HG03354 (cell line): ENCODE results near the gene NCKAP5.

Experiments
- ATAC-seq: cut with Tn5 transposase; IDR thresholded peaks from one replicate; pipeline ENCODE4 v1.9.1; 2021; ENCODE audit warnings: mild to moderate bottlenecking; ENCODE audit not compliant: unreplicated experiment, poor library complexity, severe bottlenecking

Gene NCKAP5

GRCh38 chr2:133143645-133144044 is 424.6 kb downstream of the NCKAP5 start:
- no peak for ATAC-seq

GRCh38 chr2:133142087-133142486 is 426.2 kb downstream of the NCKAP5 start:
- ATAC-seq, result peak; percentile 63

GRCh38 chr2:133140620-133141019 is 427.6 kb downstream of the NCKAP5 start:
- ATAC-seq, result no peak

DNA sequence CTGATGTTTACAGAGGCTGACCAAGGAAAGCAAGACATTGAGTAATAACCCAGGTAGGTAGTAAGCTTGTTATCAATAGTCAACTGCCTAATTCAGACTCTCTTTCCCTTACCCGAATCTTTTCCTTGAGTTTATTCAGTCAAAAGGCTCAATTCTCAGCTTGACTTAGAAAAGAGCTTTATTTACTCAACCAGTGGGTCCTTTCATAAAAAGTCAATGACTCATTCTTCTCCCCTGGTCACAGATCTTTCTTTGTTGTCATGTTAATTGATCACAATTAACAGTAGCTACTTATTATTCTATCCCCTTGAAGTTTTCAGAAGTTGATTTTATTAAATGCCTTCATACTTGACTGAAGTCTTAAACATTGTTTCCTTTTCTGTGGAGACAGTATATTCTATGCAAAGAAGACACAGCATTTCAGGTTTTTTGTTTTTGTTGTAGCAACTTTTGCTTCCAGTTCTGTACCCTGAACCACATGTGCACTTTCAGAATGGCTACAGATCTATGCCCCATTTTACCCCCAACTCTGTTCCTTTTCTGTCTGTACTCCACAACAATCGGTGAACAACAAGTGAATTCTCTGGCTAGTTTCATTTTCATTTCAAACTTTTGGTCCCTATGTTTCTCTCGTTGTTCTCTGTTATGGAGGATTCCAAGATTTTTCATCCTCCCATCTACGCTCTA is 428.3 kb downstream of the NCKAP5 start:
- peak; percentile 57 for ATAC-seq

DNA sequence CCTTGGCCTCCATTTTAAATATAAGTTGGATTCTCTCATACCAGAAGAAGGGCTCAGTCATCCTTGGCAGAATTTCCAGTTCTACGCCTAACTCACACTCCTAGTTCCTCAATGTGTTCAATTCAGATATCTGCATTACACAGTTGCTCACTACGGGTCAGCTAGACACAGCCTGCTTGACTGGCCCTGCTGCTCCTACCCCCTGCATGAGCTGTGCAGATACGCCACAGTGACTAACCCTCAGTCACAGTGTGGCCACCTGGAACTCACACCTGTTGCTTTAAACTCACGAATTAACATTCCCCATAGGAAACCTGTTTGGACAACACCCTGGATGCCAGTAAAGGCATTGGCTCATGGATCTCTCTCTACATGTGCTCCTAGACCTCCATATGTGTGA is 429.6 kb downstream of the NCKAP5 start:
- no peak for ATAC-seq

- ATAC-seq, result no peak
Observed at GRCh38 chr2:133135035-133135654, 433.1 kb downstream of the NCKAP5 start.

- no peak for ATAC-seq
Observed at GRCh38 chr2:133130548-133131246, 437.6 kb downstream of the NCKAP5 start.

DNA sequence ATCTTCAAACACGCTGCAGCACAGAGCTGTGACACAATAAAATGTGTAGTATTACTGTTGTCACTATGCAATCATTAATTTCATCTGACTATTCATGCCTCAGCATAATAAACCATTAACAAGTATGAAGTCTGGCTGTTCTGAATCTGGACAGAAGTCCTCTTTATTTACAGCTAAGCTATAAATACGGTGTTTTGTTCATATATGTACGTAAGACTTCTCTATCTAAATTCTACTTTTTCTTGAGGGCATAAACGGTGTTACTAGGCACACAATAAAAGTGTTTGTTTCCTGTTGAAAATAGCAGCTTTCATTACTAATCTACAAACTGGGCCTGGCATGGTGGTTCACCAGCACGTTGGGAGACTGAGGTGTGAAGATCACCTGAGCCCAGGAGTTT is 443.8 kb downstream of the NCKAP5 start:
- no peak for ATAC-seq

- ATAC-seq, result no peak
Observed at GRCh38 chr2:133123904-133124303, 444.4 kb downstream of the NCKAP5 start.

DNA sequence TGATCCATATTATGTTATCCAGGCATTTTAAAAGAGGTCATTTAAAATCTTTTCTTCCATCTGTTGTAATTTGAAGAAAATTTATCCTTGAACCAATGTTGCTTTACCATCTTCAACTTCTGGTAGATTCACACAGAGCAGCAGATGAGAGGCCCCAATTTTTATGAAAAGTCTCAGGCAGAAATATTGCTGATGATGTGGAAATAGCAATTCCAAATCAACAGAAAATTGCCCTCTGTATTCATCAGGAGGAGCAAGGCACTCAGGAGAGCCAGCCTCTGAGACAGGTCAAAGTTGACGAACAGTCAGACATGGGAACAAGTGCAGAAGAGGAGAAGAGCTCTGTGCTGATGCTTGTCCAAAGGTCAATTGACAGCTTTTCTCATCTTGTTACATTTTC is 444.9 kb downstream of the NCKAP5 start:
- no peak for ATAC-seq

GRCh38 chr2:133122529-133122928 is 445.7 kb downstream of the NCKAP5 start:
- ATAC-seq, result no peak

- no peak for ATAC-seq
Observed at GRCh38 chr2:133120310-133120709, 448.0 kb downstream of the NCKAP5 start.

- ATAC-seq, result no peak
Observed at GRCh38 chr2:133110201-133110600, 458.1 kb downstream of the NCKAP5 start.

GRCh38 chr2:133109772-133110171 is 458.5 kb downstream of the NCKAP5 start:
- ATAC-seq, result no peak

GRCh38 chr2:133107058-133107815 is 461.0 kb downstream of the NCKAP5 start:
- ATAC-seq, result no peak

DNA sequence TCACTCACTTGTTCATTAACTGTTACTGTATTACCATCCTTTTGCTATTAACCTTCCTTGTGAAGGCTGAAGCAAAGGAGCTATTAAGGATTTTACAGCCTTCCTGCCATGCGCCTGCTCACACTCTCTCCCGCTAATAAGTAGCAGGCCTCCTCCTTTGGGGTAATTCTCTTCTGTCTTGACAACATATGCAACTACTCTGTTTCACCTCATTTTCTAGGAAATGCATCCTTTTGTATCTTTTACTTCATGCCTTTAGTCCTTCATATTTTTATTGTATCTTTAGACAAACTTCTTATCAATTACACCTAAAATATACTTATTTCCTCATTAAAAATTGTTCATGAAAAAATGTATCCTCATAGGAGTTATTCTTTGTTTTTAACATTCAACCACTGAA is 463.4 kb downstream of the NCKAP5 start:
- ATAC-seq, result no peak

DNA sequence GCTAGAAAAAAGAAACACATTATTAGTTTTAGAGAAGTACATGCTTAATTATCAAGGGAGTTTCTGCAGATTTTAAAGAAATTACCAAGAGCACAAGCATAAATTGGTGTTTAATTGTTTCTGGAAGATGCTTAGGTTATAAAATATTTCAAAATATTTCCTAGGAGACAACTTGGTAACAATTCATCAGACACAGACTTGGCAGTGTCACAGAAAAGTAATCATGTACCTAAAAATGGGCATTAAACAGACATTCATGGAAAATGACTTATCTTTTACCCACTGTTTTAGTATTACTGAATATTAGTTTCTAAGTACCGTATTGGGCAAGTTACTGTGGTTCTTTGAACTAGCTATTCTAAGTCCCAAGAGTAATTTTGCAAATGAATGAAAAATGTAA is 469.5 kb downstream of the NCKAP5 start:
- ATAC-seq, result no peak

GRCh38 chr2:133097666-133098065 is 470.6 kb downstream of the NCKAP5 start:
- ATAC-seq, result no peak

DNA sequence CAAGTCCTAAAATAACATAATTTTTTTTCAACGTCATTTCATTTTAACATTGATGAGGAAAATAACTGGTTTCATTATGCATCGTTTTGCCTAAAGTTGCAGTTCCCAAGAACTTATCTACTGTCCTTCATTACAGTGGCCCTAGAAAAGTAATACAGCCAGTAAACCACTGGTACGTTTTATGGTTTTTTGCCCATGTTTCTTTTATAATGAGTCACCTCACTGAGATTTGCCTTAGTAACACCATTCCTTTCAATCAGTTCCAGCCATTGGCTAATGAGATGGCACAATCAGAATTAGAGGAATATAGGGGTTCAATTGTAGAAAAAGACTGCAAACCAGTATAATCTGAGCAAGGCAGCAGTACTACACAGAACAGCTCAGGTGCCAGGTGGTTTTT is 475.7 kb downstream of the NCKAP5 start:
- no peak for ATAC-seq

DNA sequence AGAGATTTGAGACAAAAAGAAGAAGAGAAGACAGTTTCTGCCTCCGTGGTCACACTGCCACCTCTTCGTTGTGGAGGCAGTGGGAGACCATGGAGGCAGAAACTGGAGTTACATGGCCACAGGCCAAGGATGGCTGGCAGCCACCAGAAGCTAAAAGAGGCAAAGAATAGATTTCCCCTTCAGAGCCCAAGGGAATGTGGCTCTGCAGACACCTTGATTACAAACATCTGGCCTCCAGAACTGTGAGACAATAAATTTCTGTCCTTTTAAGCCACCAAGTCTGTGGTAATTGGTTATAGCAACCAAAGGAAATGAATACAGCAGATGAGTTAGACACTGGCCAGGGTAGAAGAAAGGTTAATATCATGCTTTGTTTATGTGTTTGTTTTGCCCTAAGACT is 477.9 kb downstream of the NCKAP5 start:
- ATAC-seq, result no peak
